Right lobe of liver (tissue), 6 donors: ENCODE measurements around the gene RNASE7. TPM values are rescaled to one million over a fixed set of nuclear protein-coding genes. Genes with fewer than 3 reads are reported as not detected.

Source experiments
- ATAC-seq, 4 donors: fragments of 200-7000 bp; cut with Tn5 transposase; one replicate each; pipeline ENCODE4 v1.9.1; 2020; ENCODE audit warnings: mild to moderate bottlenecking in 4 of 4, moderate library complexity in 4 of 4
- DNase-seq, 3 donors: peaks; one replicate each; pipeline ENCODE4 v3.0.0-alpha.2; 2020
- H3K27ac ChIP-seq, 3 donors: fragments of 200-600 bp; one replicate each; pipeline ENCODE4 v1.8.0; 2022
- H3K27me3 ChIP-seq, 2 donors: fragments of 200-600 bp; one replicate each; pipeline ENCODE4 v1.8.0; 2022
- H3K36me3 ChIP-seq, 4 donors: fragments of 200-600 bp; sonication (generic) in 1 of 4; one replicate each; pipeline versions ENCODE4 v1.5.1 to v1.8.0; 2017 to 2022; ENCODE audit warnings: control low read depth in 1 of 4
- H3K4me1 ChIP-seq, 4 donors: fragments of 200-600 bp; sonication (generic) in 1 of 4; one replicate each; pipeline versions ENCODE4 v1.5.1 to v1.8.0; 2017 to 2022; ENCODE audit warnings: control low read depth in 1 of 4
- H3K4me3 ChIP-seq, 3 donors: fragments of 200-600 bp; one replicate each; pipeline ENCODE4 v1.8.0; 2022
- H3K9me3 ChIP-seq, 4 donors: fragments of 200-600 bp; sonication (generic) in 1 of 4; one replicate each; pipeline versions ENCODE4 v1.5.1 to v1.8.0; 2017 to 2022; ENCODE audit warnings: control low read depth in 1 of 4
- CTCF ChIP-seq, 4 donors: fragments of 200-600 bp in 3 of 4; fragments of 450-650 bp in 1 of 4; IDR thresholded peaks; one replicate each; pipeline versions ENCODE4 v1.5.1 to v1.8.0; 2016 to 2022; ENCODE audit warnings: antibody characterized with exemption in 4 of 4, mild to moderate bottlenecking in 2 of 4
- POLR2A ChIP-seq: fragments of 450-650 bp; IDR thresholded peaks from one replicate; pipeline ENCODE4 v1.6.1; 2017; ENCODE audit warnings: antibody characterized with exemption, mild to moderate bottlenecking
- WGBS: methylation state at CpG from one replicate; pipeline ENCODE4 v1.1.6; 2018; ENCODE audit warnings: low coverage, low lambda C conversion rate; ENCODE audit not compliant: insufficient coverage; ENCODE audit errors: missing lambda C conversion rate; 5-methylcytosine and 5-hydroxymethylcytosine counted together
- intact Hi-C, 2 donors: fragments of 100-400 bp; cut with DNase I; formaldehyde crosslinking; loops; one replicate each; pipeline versions ENCODE4 v1.11.2 to v1.14.1; 2022
- microRNA-seq, 2 donors: library from miRNA; unstranded; fragments of <30 nt; microRNA quantifications; one replicate each; pipeline ENCODE4, GENCODE V29; 2019 to 2020
- total RNA-seq, 6 experiments: library from RNA; depleted of rRNA in 2 of 6; stranded (reverse); fragments of >200 nt in 2 of 6; fragmentation: NEBNext Ultra II Directional in 3 of 6; extraction: Animal tissue kit (Norgen Biotek cat#: 25700) in 3 of 6; gene quantifications; one replicate each; pipeline versions ENCODE4 v1.1.0 to v1.2.4, GENCODE V29; 2016 to 2023
- donor health status: DM: no; HTN: yes; CAD: no.
- donor health status: DM: no; HTN: no; CAD: no.
- donor health status: DM: no; HTN: no; CAD: no.
- donor health status: DM: no; HTN: yes; CAD: no.
- donor health status: DM: no; HTN: yes; CAD: no.

The RNASE7 gene
- total RNA-seq, 6 experiments from 2014 or later: 0.18 to 0.31 (median 0.22) TPM; not detected in 3

- intact Hi-C loops: loop anchor here (5.0 to 10.0 kb wide), 2 partner anchors 75 to 77 kb away; no protein-coding TSS in a partner anchor
- Histone ChIP-seq H3K36me3 (peaks cover 0 to 15% (median 8%) of the 10 kb centered on the region in 4 donors), H3K4me1 (no peaks in the 10 kb centered on the region)
Measured at GRCh38 chr14:21091821-21092272, 49.7 kb downstream of the RNASE7 start.

GRCh38 chr14:21092273-21093011, 50.3 kb downstream of the RNASE7 start:
- intact Hi-C loops: loop anchor here (5.0 to 10.0 kb wide), 2 partner anchors 75 to 78 kb away; no protein-coding TSS in a partner anchor
- no peak overlapping the region for H3K4me3 ChIP-seq
- ATAC-seq (peak; percentile 94 to 98 (median 96)), DNase-seq (peak; percentile 86 to 90 (median 87))
- H3K27ac ChIP-seq: no peak overlapping the region
- peaks cover 0 to 10% (median 5%) of the 10 kb centered on the region in 4 donors for H3K36me3 ChIP-seq
- no peaks in the 10 kb centered on the region for H3K4me1 ChIP-seq
- no peaks in the 10 kb centered on the region for H3K27me3 ChIP-seq
- H3K9me3 ChIP-seq: no peaks in the 10 kb centered on the region
- peak; percentile 100 for TF ChIP-seq CTCF (IDR thresholded peaks at IDR 0.05)
- TF ChIP-seq POLR2A: no peak
- WGBS: 38% methylated on average over 9 of the region's 59 CpGs

More at GRCh38 chr14:21091821-21092272, 49.7 kb downstream of the RNASE7 start:
- Histone ChIP-seq H3K9me3 (no peaks in the 10 kb centered on the region), H3K27ac (no peak overlapping the region), H3K4me3 (no peak overlapping the region), H3K27me3 (no peaks in the 10 kb centered on the region)
- DNase-seq (no peak), ATAC-seq (peak in 1 of 4 donors; percentile 1)
- WGBS: 92% methylated on average over 9 of the region's 42 CpGs
- TF ChIP-seq POLR2A (no peak), CTCF (IDR thresholded peaks at IDR 0.05) (no peak)

- intact Hi-C loops: loop anchor here (5.0 to 10.0 kb wide), 2 partner anchors 76 to 78 kb away; no protein-coding TSS in a partner anchor
- no peak overlapping the region for H3K4me3 ChIP-seq
- TF ChIP-seq POLR2A (no peak), CTCF (IDR thresholded peaks at IDR 0.05) (no peak)
- DNase-seq: peak in 1 of 3 donors; percentile 58
- WGBS: 81% methylated on average over 21 of the region's 36 CpGs
- H3K4me1 ChIP-seq: no peaks in the 10 kb centered on the region
- H3K9me3 ChIP-seq: no peaks in the 10 kb centered on the region
- ATAC-seq: no peak
- no peak overlapping the region for H3K27ac ChIP-seq
- H3K36me3 ChIP-seq: peaks cover 0 to 10% (median 5%) of the 10 kb centered on the region in 4 donors
- no peaks in the 10 kb centered on the region for H3K27me3 ChIP-seq
Measured at GRCh38 chr14:21093018-21093417, 50.9 kb downstream of the RNASE7 start.

Small RNAs within 50 kb of the gene (microRNA-seq; reads per million reads assigned to microRNA genes)
- 0 to 0.64 reads per million in 2 donors for gene MIR6717

Other genes with a start within 250 kb of the RNASE7 start
- gene RNASE1, start 239.5 kb upstream of the RNASE7 start, total RNA-seq: 100 to 1,000 TPM in 1 of 6 experiments, 10 to 100 TPM in 5; 20.1 to 106 (median 34.1) TPM
- 1 to 10 TPM in 2 of 6 experiments, not detected in 4; 1.0 to 1.1 TPM for gene RNASE3, start 151.0 kb upstream of the RNASE7 start, total RNA-seq
- gene RNASE2, start 86.9 kb upstream of the RNASE7 start, total RNA-seq: 1 to 10 TPM in 2 of 6 experiments, under 1 TPM in 3, not detected in 1; 0.29 to 1.7 (median 0.81) TPM
- 10 to 100 TPM; 27.5 to 70.7 (median 34.6) TPM for gene METTL17, start 52.4 kb upstream of the RNASE7 start, total RNA-seq
- not detected for gene SLC39A2, start 43.1 kb upstream of the RNASE7 start, total RNA-seq
- 100 to 1,000 TPM in 5 of 6 experiments, 10 to 100 TPM in 1; 92.2 to 255 (median 192) TPM for gene NDRG2, start 17.3 kb upstream of the RNASE7 start, total RNA-seq
- gene TPPP2, start 12.1 kb upstream of the RNASE7 start, total RNA-seq: 1 to 10 TPM in 3 of 6 experiments, under 1 TPM in 3; 0.24 to 3.4 (median 1.6) TPM
- not detected for gene RNASE13, start 7.6 kb upstream of the RNASE7 start, total RNA-seq
- not detected for gene RNASE8, start 15.5 kb downstream of the RNASE7 start, total RNA-seq
- gene ARHGEF40, start 27.9 kb downstream of the RNASE7 start, total RNA-seq: 10 to 100 TPM; 17.1 to 35.8 (median 25.1) TPM
- gene ZNF219, start 56.3 kb downstream of the RNASE7 start, total RNA-seq: 10 to 100 TPM in 2 of 6 experiments, 1 to 10 TPM in 4; 6.9 to 20.6 (median 9.3) TPM
- 1 to 10 TPM in 1 of 6 experiments, under 1 TPM in 3, not detected in 2; 0.20 to 1.2 (median 0.38) TPM for gene TMEM253, start 58.7 kb downstream of the RNASE7 start, total RNA-seq
- gene OR5AU1, start 113.7 kb downstream of the RNASE7 start, total RNA-seq: not detected
- gene HNRNPC, start 227.1 kb downstream of the RNASE7 start, total RNA-seq: 100 to 1,000 TPM; 170 to 247 (median 229) TPM
- gene RPGRIP1, start 237.7 kb downstream of the RNASE7 start, total RNA-seq: 1 to 10 TPM in 3 of 6 experiments, under 1 TPM in 3; 0.22 to 1.8 (median 1.0) TPM